HG03558 (cell line): ENCODE data around the gene LRIT1.

Experiments used
- ATAC-seq: cut with Tn5 transposase; IDR thresholded peaks from one replicate; pipeline ENCODE4 v1.9.1; 2021; ENCODE audit warnings: moderate number of reproducible peaks; ENCODE audit not compliant: unreplicated experiment; ENCODE audit errors: extremely low read depth

Gene LRIT1

GRCh38 chr10:84217746-84218145, 23.6 kb downstream of the LRIT1 start:
- ATAC-seq, result no peak

- no peak for ATAC-seq
Observed at GRCh38 chr10:84216834-84217233, 24.5 kb downstream of the LRIT1 start.

- ATAC-seq, result peak; percentile 88
Observed at GRCh38 chr10:84214612-84215235, 26.6 kb downstream of the LRIT1 start.

- no peak for ATAC-seq
Observed at GRCh38 chr10:84214046-84214572, 27.2 kb downstream of the LRIT1 start.

GRCh38 chr10:84213076-84213475, 28.3 kb downstream of the LRIT1 start:
- no peak for ATAC-seq

- no peak for ATAC-seq
Observed at GRCh38 chr10:84212014-84212413, 29.3 kb downstream of the LRIT1 start.

GRCh38 chr10:84211566-84211965, 29.8 kb downstream of the LRIT1 start:
- ATAC-seq, result no peak

- ATAC-seq, result no peak
Observed at GRCh38 chr10:84208023-84208422, 33.3 kb downstream of the LRIT1 start.

GRCh38 chr10:84205853-84206525, 35.4 kb downstream of the LRIT1 start:
- ATAC-seq, result no peak

- peak; percentile 68 for ATAC-seq
Observed at GRCh38 chr10:84205049-84205852, 36.1 kb downstream of the LRIT1 start.

GRCh38 chr10:84204610-84205009, 36.7 kb downstream of the LRIT1 start:
- ATAC-seq, result no peak

GRCh38 chr10:84204122-84204521, 37.2 kb downstream of the LRIT1 start:
- ATAC-seq, result peak; percentile 53

GRCh38 chr10:84202349-84202748, 39.0 kb downstream of the LRIT1 start:
- ATAC-seq, result no peak

- no peak for ATAC-seq
Observed at GRCh38 chr10:84201682-84202081, 39.7 kb downstream of the LRIT1 start.

GRCh38 chr10:84201244-84201606, 40.1 kb downstream of the LRIT1 start:
- ATAC-seq, result no peak

- no peak for ATAC-seq
Observed at GRCh38 chr10:84200537-84201243, 40.7 kb downstream of the LRIT1 start.

- ATAC-seq, result no peak
Observed at GRCh38 chr10:84198206-84198915, 43.0 kb downstream of the LRIT1 start.

GRCh38 chr10:84197643-84198042, 43.7 kb downstream of the LRIT1 start:
- ATAC-seq, result no peak

- no peak for ATAC-seq
Observed at GRCh38 chr10:84196941-84197340, 44.4 kb downstream of the LRIT1 start.

GRCh38 chr10:84196083-84196482, 45.3 kb downstream of the LRIT1 start:
- no peak for ATAC-seq
